ENCODE measurements around the gene SMPD1. TPM values are rescaled to one million over a fixed set of nuclear protein-coding genes. Genes with fewer than 3 reads are reported as not detected.

Gene SMPD1
- total RNA-seq, 3 donors from 2014 or later, result 15.7 to 30.4 (median 17.3) TPM

GRCh38 chr11:6371825-6372224, 18.4 kb upstream of the SMPD1 start:
- H3K27me3 ChIP-seq, result no peaks in the 10 kb centered on the region
- no peaks in the 10 kb centered on the region for H3K4me1 ChIP-seq
- no peak for TF ChIP-seq POLR2A (IDR thresholded peaks at IDR 0.05)
- TF ChIP-seq CTCF (IDR thresholded peaks at IDR 0.05), result no peak
- TF ChIP-seq POLR2AphosphoS5 (IDR thresholded peaks at IDR 0.05), result no peak
- H3K4me3 ChIP-seq, result no peak overlapping the region
- H3K9me3 ChIP-seq, result no peaks in the 10 kb centered on the region
- H3K27ac ChIP-seq, result no peak overlapping the region
- no peak for DNase-seq (ENCODE audit: low spot score in 2 of 2)
- no peaks in the 10 kb centered on the region for H3K36me3 ChIP-seq
- intact Hi-C loops (cut with DNase I; ENCODE audit: low total_unique reads), result no loop called here

- H3K4me3 ChIP-seq, result no peak overlapping the region
- no peak for TF ChIP-seq POLR2AphosphoS5 (IDR thresholded peaks at IDR 0.05)
- no peak for TF ChIP-seq POLR2A (IDR thresholded peaks at IDR 0.05)
- TF ChIP-seq CTCF (IDR thresholded peaks at IDR 0.05), result no peak
- no peak for DNase-seq (ENCODE audit: low spot score in 2 of 2)
- intact Hi-C loops (cut with DNase I; ENCODE audit: low total_unique reads), result no loop called here
- H3K27ac ChIP-seq, result peak overlapping the region in 1 of 2 donors; percentile 25
- H3K4me1 ChIP-seq, result no peaks in the 10 kb centered on the region
- H3K27me3 ChIP-seq, result no peaks in the 10 kb centered on the region
- H3K9me3 ChIP-seq, result no peaks in the 10 kb centered on the region
- no peaks in the 10 kb centered on the region for H3K36me3 ChIP-seq
These were observed 12.2 kb upstream of the SMPD1 start for GRCh38 chr11:6377902-6378639.

- intact Hi-C loops (cut with DNase I; ENCODE audit: low total_unique reads), result no loop called here
These were observed 11.7 kb upstream of the SMPD1 start for GRCh38 chr11:6378640-6378989.

GRCh38 chr11:6385046-6385777, 5.1 kb upstream of the SMPD1 start:
- Histone ChIP-seq H3K4me3 (no peak overlapping the region), H3K4me1 (no peaks in the 10 kb centered on the region), H3K27me3 (no peaks in the 10 kb centered on the region), H3K9me3 (no peaks in the 10 kb centered on the region), H3K36me3 (no peaks in the 10 kb centered on the region), H3K27ac (no peak overlapping the region)
- DNase-seq (ENCODE audit: low spot score in 2 of 2), result no peak
- intact Hi-C loops (cut with DNase I; ENCODE audit: low total_unique reads), result loop anchor here (10.0 kb wide), 1 partner anchor 50 kb away; no protein-coding TSS in a partner anchor
- no peak for TF ChIP-seq POLR2A (IDR thresholded peaks at IDR 0.05)
- no peak for TF ChIP-seq POLR2AphosphoS5 (IDR thresholded peaks at IDR 0.05)
- no peak for TF ChIP-seq CTCF (IDR thresholded peaks at IDR 0.05)

More at GRCh38 chr11:6378640-6378989, 11.7 kb upstream of the SMPD1 start:
- no peaks in the 10 kb centered on the region for H3K27me3 ChIP-seq
- H3K36me3 ChIP-seq, result no peaks in the 10 kb centered on the region
- DNase-seq (ENCODE audit: low spot score in 2 of 2), result no peak
- peak overlapping the region in 1 of 2 donors; percentile 25 for H3K27ac ChIP-seq
- no peaks in the 10 kb centered on the region for H3K4me1 ChIP-seq
- TF ChIP-seq CTCF (IDR thresholded peaks at IDR 0.05) (no peak), POLR2AphosphoS5 (IDR thresholded peaks at IDR 0.05) (no peak), POLR2A (IDR thresholded peaks at IDR 0.05) (no peak)
- no peaks in the 10 kb centered on the region for H3K9me3 ChIP-seq
- no peak overlapping the region for H3K4me3 ChIP-seq
